T-helper 1 cell treated with Interleukin-12 subunit alpha and Interleukin-12 subunit beta and Interleukin-4 antibody, amounts not matched to agents 30 μg/mL and 1 μg/mL, for 36 hours (primary cell): ENCODE data around the gene BORCS5.
"Not testable (repeated sequence)": the region's sequence is repeated elsewhere in the genome, so short reads cannot be mapped to it uniquely, and the experiment has no call there.

ENCODE experiments used
- H3K27ac Mint-ChIP-seq: one replicate; pipeline ENCODE4 v1.8.0; 2021; ENCODE audit warnings: mild to moderate bottlenecking, mixed read lengths
- H3K27me3 Mint-ChIP-seq: one replicate; pipeline ENCODE4 v1.8.0; 2021; ENCODE audit warnings: low read depth, mixed read lengths
- H3K36me3 Mint-ChIP-seq: one replicate; pipeline ENCODE4 v1.8.0; 2021; ENCODE audit warnings: low read depth, mixed read lengths
- H3K4me1 Mint-ChIP-seq: one replicate; pipeline ENCODE4 v1.8.0; 2021; ENCODE audit warnings: low read depth, mixed read lengths
- H3K4me3 Mint-ChIP-seq: one replicate; pipeline ENCODE4 v1.8.0; 2021; ENCODE audit warnings: mild to moderate bottlenecking, moderate library complexity, mixed read lengths
- H3K9me3 Mint-ChIP-seq: one replicate; pipeline ENCODE4 v1.8.0; 2021; ENCODE audit warnings: mixed read lengths

BORCS5 gene

GRCh38 chr12:12356896-12357718, at the start of gene BORCS5:
BORCS5 (plus strand) TSS chr12:12357078; CDS start chr12:12357452, 374 bp downstream.
- Mint-ChIP-seq H3K36me3 (peaks cover 9% of the 10 kb centered on the region), H3K9me3 (no peaks in the 10 kb centered on the region), H3K4me3 (peak within 1 kb of the TSS; percentile 93), H3K27me3 (no peaks in the 10 kb centered on the region), H3K4me1 (peaks cover 40% of the 10 kb centered on the region), H3K27ac (peak within 1 kb of the TSS; percentile 99)

- not testable (repeated sequence) for H3K4me1 Mint-ChIP-seq, H3K36me3 Mint-ChIP-seq, H3K9me3 Mint-ChIP-seq, H3K4me3 Mint-ChIP-seq, H3K27me3 Mint-ChIP-seq, H3K27ac Mint-ChIP-seq
Measured at GRCh38 chr12:12310695-12311094, 46.2 kb upstream of the BORCS5 start.

- peaks cover 3% of the 10 kb centered on the region for H3K27me3 Mint-ChIP-seq
- H3K4me3 Mint-ChIP-seq, result no peak overlapping the region
- H3K9me3 Mint-ChIP-seq, result no peaks in the 10 kb centered on the region
- H3K4me1 Mint-ChIP-seq, result no peaks in the 10 kb centered on the region
- H3K36me3 Mint-ChIP-seq, result no peaks in the 10 kb centered on the region
- H3K27ac Mint-ChIP-seq, result no peak overlapping the region
Measured at GRCh38 chr12:12315838-12316237, 41.0 kb upstream of the BORCS5 start.

- Mint-ChIP-seq H3K9me3 (no peaks in the 10 kb centered on the region), H3K4me1 (no peaks in the 10 kb centered on the region), H3K27ac (no peak overlapping the region), H3K4me3 (no peak overlapping the region), H3K27me3 (peaks cover 7% of the 10 kb centered on the region), H3K36me3 (no peaks in the 10 kb centered on the region)
Measured at GRCh38 chr12:12319451-12320183, 37.3 kb upstream of the BORCS5 start.

- peaks cover 7% of the 10 kb centered on the region for H3K27me3 Mint-ChIP-seq
- H3K27ac Mint-ChIP-seq, result no peak overlapping the region
Measured at GRCh38 chr12:12323118-12323517, 33.8 kb upstream of the BORCS5 start.

GRCh38 chr12:12323591-12323990, 33.3 kb upstream of the BORCS5 start:
- H3K27ac Mint-ChIP-seq, result no peak overlapping the region
- peaks cover 5% of the 10 kb centered on the region for H3K4me1 Mint-ChIP-seq
- H3K27me3 Mint-ChIP-seq, result peaks cover 7% of the 10 kb centered on the region
- H3K36me3 Mint-ChIP-seq, result no peaks in the 10 kb centered on the region
- H3K9me3 Mint-ChIP-seq, result no peaks in the 10 kb centered on the region
- no peak overlapping the region for H3K4me3 Mint-ChIP-seq

More at GRCh38 chr12:12323118-12323517, 33.8 kb upstream of the BORCS5 start:
- Mint-ChIP-seq H3K4me3 (no peak overlapping the region), H3K9me3 (no peaks in the 10 kb centered on the region), H3K36me3 (no peaks in the 10 kb centered on the region), H3K4me1 (peaks cover 5% of the 10 kb centered on the region)

GRCh38 chr12:12326262-12326661, 30.6 kb upstream of the BORCS5 start:
- H3K36me3 Mint-ChIP-seq, result no peaks in the 10 kb centered on the region
- peaks cover 8% of the 10 kb centered on the region for H3K27me3 Mint-ChIP-seq
- H3K27ac Mint-ChIP-seq, result no peak overlapping the region
- no peak overlapping the region for H3K4me3 Mint-ChIP-seq
- peaks cover 5% of the 10 kb centered on the region for H3K4me1 Mint-ChIP-seq
- no peaks in the 10 kb centered on the region for H3K9me3 Mint-ChIP-seq

- Mint-ChIP-seq H3K4me3 (no peak overlapping the region), H3K9me3 (no peaks in the 10 kb centered on the region), H3K36me3 (no peaks in the 10 kb centered on the region), H3K27ac (no peak overlapping the region), H3K4me1 (peaks cover 5% of the 10 kb centered on the region), H3K27me3 (peaks cover 8% of the 10 kb centered on the region)
Measured at GRCh38 chr12:12327802-12328201, 29.1 kb upstream of the BORCS5 start.

- Mint-ChIP-seq H3K4me3 (no peak overlapping the region), H3K27me3 (peaks cover 4% of the 10 kb centered on the region), H3K4me1 (peaks cover 24% of the 10 kb centered on the region), H3K9me3 (no peaks in the 10 kb centered on the region), H3K36me3 (no peaks in the 10 kb centered on the region), H3K27ac (no peak overlapping the region)
Measured at GRCh38 chr12:12331244-12331771, 25.6 kb upstream of the BORCS5 start.

- Mint-ChIP-seq H3K4me3 (no peak overlapping the region), H3K27ac (no peak overlapping the region), H3K9me3 (no peaks in the 10 kb centered on the region), H3K27me3 (peaks cover 4% of the 10 kb centered on the region), H3K36me3 (no peaks in the 10 kb centered on the region), H3K4me1 (peaks cover 24% of the 10 kb centered on the region)
Measured at GRCh38 chr12:12331896-12332295, 25.0 kb upstream of the BORCS5 start.

GRCh38 chr12:12333407-12334366, 23.2 kb upstream of the BORCS5 start:
- Mint-ChIP-seq H3K4me1 (peaks cover 24% of the 10 kb centered on the region), H3K4me3 (no peak overlapping the region), H3K27me3 (peaks cover 4% of the 10 kb centered on the region), H3K27ac (no peak overlapping the region), H3K9me3 (no peaks in the 10 kb centered on the region), H3K36me3 (no peaks in the 10 kb centered on the region)

GRCh38 chr12:12334367-12335040, 22.4 kb upstream of the BORCS5 start:
- Mint-ChIP-seq H3K9me3 (no peaks in the 10 kb centered on the region), H3K27me3 (peaks cover 4% of the 10 kb centered on the region), H3K27ac (no peak overlapping the region), H3K4me1 (peaks cover 26% of the 10 kb centered on the region), H3K36me3 (no peaks in the 10 kb centered on the region), H3K4me3 (no peak overlapping the region)

- no peaks in the 10 kb centered on the region for H3K9me3 Mint-ChIP-seq
- H3K36me3 Mint-ChIP-seq, result no peaks in the 10 kb centered on the region
- H3K4me1 Mint-ChIP-seq, result peaks cover 34% of the 10 kb centered on the region
- H3K4me3 Mint-ChIP-seq, result no peak overlapping the region
- no peak overlapping the region for H3K27ac Mint-ChIP-seq
- H3K27me3 Mint-ChIP-seq, result peaks cover 3% of the 10 kb centered on the region
Measured at GRCh38 chr12:12336049-12336411, 20.8 kb upstream of the BORCS5 start.

GRCh38 chr12:12336511-12336910, 20.4 kb upstream of the BORCS5 start:
- Mint-ChIP-seq H3K27ac (no peak overlapping the region), H3K36me3 (no peaks in the 10 kb centered on the region), H3K4me1 (peaks cover 34% of the 10 kb centered on the region), H3K27me3 (peaks cover 3% of the 10 kb centered on the region), H3K4me3 (no peak overlapping the region), H3K9me3 (no peaks in the 10 kb centered on the region)
